WI38 (cell line): ENCODE measurements around the gene E2F7.
"Not testable (repeated sequence)": the region's sequence is repeated elsewhere in the genome, so short reads cannot be mapped to it uniquely, and the experiment has no call there.

Experiments
- H3K4me3 ChIP-seq: 2 replicates; pipeline ENCODE4 v1.5.1; 2011; ENCODE audit warnings: low read depth, mild to moderate bottlenecking, control low read depth, low read length
- CTCF ChIP-seq: IDR thresholded peaks from 2 replicates; pipeline ENCODE4 v1.5.1; 2012; ENCODE audit warnings: low read depth, mild to moderate bottlenecking, control low read depth, low read length

The E2F7 gene

GRCh38 chr12:77078231-77078630, 12.9 kb upstream of the E2F7 start:
- no peak overlapping the region for H3K4me3 ChIP-seq
- TF ChIP-seq CTCF, result no peak

GRCh38 chr12:77076886-77077285, 11.5 kb upstream of the E2F7 start:
- no peak for TF ChIP-seq CTCF

GRCh38 chr12:77073894-77074293, 8.5 kb upstream of the E2F7 start:
- H3K4me3 ChIP-seq, result not testable (repeated sequence)

More at GRCh38 chr12:77076886-77077285, 11.5 kb upstream of the E2F7 start:
- no peak overlapping the region for H3K4me3 ChIP-seq

GRCh38 chr12:77072833-77073495, 7.6 kb upstream of the E2F7 start:
- no peak overlapping the region for H3K4me3 ChIP-seq
- no peak for TF ChIP-seq CTCF

- TF ChIP-seq CTCF, result no peak
- no peak overlapping the region for H3K4me3 ChIP-seq
These were observed 5.6 kb upstream of the E2F7 start for GRCh38 chr12:77070800-77071449.

DNA sequence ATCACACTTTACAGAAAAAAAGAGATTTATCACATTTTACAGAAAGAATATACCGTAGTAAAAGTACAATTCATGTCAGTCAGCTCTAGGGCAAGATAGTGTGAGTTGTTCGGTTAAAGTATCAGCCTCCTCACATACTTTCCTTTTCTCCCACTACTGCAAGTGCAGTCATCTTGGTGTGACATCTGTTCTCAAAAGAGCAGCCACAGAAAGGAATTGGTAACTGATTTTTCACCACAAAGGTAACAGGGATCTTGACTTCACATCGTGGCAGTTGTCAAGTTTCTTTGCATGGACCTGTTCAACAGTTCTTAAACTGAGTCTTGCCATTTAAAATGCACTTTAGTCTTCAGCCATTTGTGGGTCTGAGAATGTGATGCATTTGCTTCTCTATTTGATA, 5.0 kb upstream of the E2F7 start:
- no peak for TF ChIP-seq CTCF
- H3K4me3 ChIP-seq, result no peak overlapping the region

GRCh38 chr12:77064896-77065360, 441 bp downstream of the E2F7 start:
- H3K4me3 ChIP-seq, result peak overlapping the region; percentile 92
- no peak for TF ChIP-seq CTCF
